ENCODE results near the gene IER3.
A peak's percentile ranks its signal among the peaks of the same experiment; 100 is the strongest.
"Not testable (repeated sequence)": the region's sequence is repeated elsewhere in the genome, so short reads cannot be mapped to it uniquely, and the experiment has no call there.

Gene IER3

GRCh38 chr6:30768634-30769087 is 24.3 kb upstream of the IER3 start:
- Histone ChIP-seq H3K4me1 (ENCODE audit: control insufficient read depth, insufficient read depth, low read length) (peaks cover 24% of the 10 kb centered on the region), H3K4me3 (ENCODE audit: low read depth, low read length) (no peak overlapping the region), H3K9me3 (ENCODE audit: control insufficient read depth, insufficient read depth, low read depth, low read length) (no peaks in the 10 kb centered on the region), H3K27ac (ENCODE audit: extremely low read depth, low read depth, low read length) (peak overlapping the region; percentile 72; the same call in 1 of the 2 replicates), H3K36me3 (ENCODE audit: control insufficient read depth in 2 of 2, insufficient read depth in 1 of 2, low read length in 2 of 2) (no peaks in the 10 kb centered on the region)
- ChIA-PET CTCF (interaction anchor here (0.6 to 2.1 kb wide), 11 partner anchors 13 to 637 kb away, joined by 3 to 8 read pairs (median 4); partner anchors contain the start of gene IER3), POLR2A (interaction anchor here (0.6 to 7.9 kb wide), 14 partner anchors 9 to 154 kb away, joined by 3 to 64 read pairs (median 8); partner anchors contain the start of genes IER3 and MDC1)
- no peak for TF ChIP-seq ZNF24 (tag by site-specific recombination; IDR thresholded peaks at IDR 0.05)
- TF ChIP-seq ZBTB20 (tag by site-specific recombination; IDR thresholded peaks at IDR 0.05), result peak; percentile 56; the same call in 1 of the 2 replicates
- TF ChIP-seq ZNF600 (tag by site-specific recombination; IDR thresholded peaks at IDR 0.05), result peak; percentile 91

DNA sequence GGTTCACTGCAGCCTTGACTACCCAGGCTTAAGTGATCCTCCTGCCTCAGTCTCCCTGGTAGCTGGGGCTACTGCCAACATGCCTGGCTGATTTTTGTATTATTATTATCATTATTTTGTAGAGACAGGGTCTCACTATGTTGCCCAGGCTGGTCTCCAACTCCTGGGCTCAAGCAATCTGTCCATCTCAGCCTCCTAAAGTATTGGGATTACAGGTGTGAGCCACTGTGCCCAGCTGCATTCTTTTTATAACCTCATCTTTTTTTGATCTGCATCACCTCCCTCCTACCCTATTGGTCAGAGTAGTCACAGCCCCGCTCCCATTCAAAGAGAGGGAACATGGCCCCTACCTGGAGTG is 23.6 kb upstream of the IER3 start:
- CTCF ChIA-PET, result interaction anchor here (0.6 to 2.1 kb wide), 6 partner anchors 9 to 637 kb away, joined by 3 to 7 read pairs (median 4); partner anchors contain the start of gene IER3
- no peaks in the 10 kb centered on the region for H3K36me3 ChIP-seq (ENCODE audit: control insufficient read depth in 2 of 2, insufficient read depth in 1 of 2, low read length in 2 of 2)
- TF ChIP-seq HOXA7 (CRISPR knock-in tag; IDR thresholded peaks at IDR 0.05; ENCODE audit: borderline replicate concordance) (no peak), ZNF121 (tag by site-specific recombination; IDR thresholded peaks at IDR 0.05) (peak; percentile 65; the same call in 1 of the 2 replicates)
- POLR2A ChIA-PET, result interaction anchor here (6.1 to 7.9 kb wide), 2 partner anchors 14 to 24 kb away, joined by 49 to 64 read pairs; partner anchors contain the start of gene IER3
- H3K4me3 ChIP-seq (ENCODE audit: low read depth, low read length), result no peak overlapping the region
- H3K9me3 ChIP-seq (ENCODE audit: control insufficient read depth, insufficient read depth, low read depth, low read length), result no peaks in the 10 kb centered on the region
- no peak overlapping the region for H3K27ac ChIP-seq (ENCODE audit: extremely low read depth, low read depth, low read length)
- H3K4me1 ChIP-seq (ENCODE audit: control insufficient read depth, insufficient read depth, low read length), result peaks cover 30% of the 10 kb centered on the region

DNA sequence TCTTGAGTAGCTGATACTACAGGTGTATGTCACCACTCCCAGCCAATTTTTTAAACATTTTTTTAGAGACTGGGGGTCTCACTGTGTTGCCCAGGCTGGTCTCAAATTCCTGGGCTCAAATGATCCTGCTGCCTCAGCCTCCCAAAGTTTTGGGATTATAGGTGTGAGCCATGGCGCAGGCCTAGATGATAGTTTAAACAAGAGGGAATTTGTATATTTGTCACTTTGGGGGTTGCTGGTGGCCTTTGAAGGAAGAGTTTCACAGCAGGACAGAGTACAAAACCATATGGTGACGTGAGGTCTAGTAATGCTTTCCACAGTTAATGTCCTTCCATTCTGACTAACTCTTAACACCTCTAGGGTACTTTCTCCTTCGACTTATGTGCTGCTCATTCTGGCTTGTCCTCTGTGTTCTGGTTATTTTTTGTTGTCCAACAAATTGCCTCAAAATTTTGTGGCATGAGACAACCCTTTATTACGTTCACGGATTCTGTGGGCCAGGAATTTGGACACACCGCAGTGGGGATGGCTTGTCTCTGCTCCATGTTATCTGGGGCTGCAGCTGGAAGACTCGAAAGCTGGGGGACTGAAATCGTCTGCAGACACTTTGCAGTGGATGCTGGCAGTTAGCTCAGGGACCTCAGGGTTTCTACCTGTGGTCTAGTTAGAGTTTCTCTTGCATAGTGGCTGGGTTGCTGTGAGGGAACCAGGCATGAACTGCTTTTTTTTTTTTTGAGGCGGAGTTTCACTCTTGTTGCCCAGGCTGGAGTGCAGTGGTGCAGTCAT is 23.0 kb upstream of the IER3 start:
- 0 out of 2 replicates have a peak, but pooled peaks have one; percentile 28 for TF ChIP-seq ZNF10 (tag by site-specific recombination; IDR thresholded peaks at IDR 0.05)
- no peak for TF ChIP-seq ZBTB1 (tag by site-specific recombination; IDR thresholded peaks at IDR 0.05)
- peak; percentile 77 for TF ChIP-seq ZNF121 (tag by site-specific recombination; IDR thresholded peaks at IDR 0.05)
- peak; percentile 33; the same call in 1 of the 2 replicates for TF ChIP-seq ZNF335 (tag by site-specific recombination; conservative IDR thresholded peaks at IDR 0.05)
- ChIA-PET POLR2A (interaction anchor here (1.0 to 7.9 kb wide), 5 partner anchors 14 to 37 kb away, joined by 3 to 64 read pairs (median 37); partner anchors contain the start of genes FLOT1 and IER3), CTCF (interaction anchor here (0.6 to 2.1 kb wide), 8 partner anchors 10 to 95 kb away, joined by 3 to 7 read pairs (median 4); partner anchors contain the start of gene DHX16)
- Histone ChIP-seq H3K4me3 (ENCODE audit: low read depth, low read length) (no peak overlapping the region), H3K27ac (ENCODE audit: extremely low read depth, low read depth, low read length) (no peak overlapping the region), H3K9me3 (ENCODE audit: control insufficient read depth, insufficient read depth, low read depth, low read length) (no peaks in the 10 kb centered on the region), H3K4me1 (ENCODE audit: control insufficient read depth, insufficient read depth, low read length) (peaks cover 30% of the 10 kb centered on the region), H3K36me3 (ENCODE audit: control insufficient read depth in 2 of 2, insufficient read depth in 1 of 2, low read length in 2 of 2) (no peaks in the 10 kb centered on the region)

- Histone ChIP-seq H3K27ac (ENCODE audit: extremely low read depth, low read depth, low read length) (no peak overlapping the region), H3K4me1 (ENCODE audit: control insufficient read depth, insufficient read depth, low read length) (peaks cover 30% of the 10 kb centered on the region), H3K36me3 (ENCODE audit: control insufficient read depth in 2 of 2, insufficient read depth in 1 of 2, low read length in 2 of 2) (no peaks in the 10 kb centered on the region), H3K4me3 (ENCODE audit: low read depth, low read length) (no peak overlapping the region), H3K9me3 (ENCODE audit: control insufficient read depth, insufficient read depth, low read depth, low read length) (no peaks in the 10 kb centered on the region)
- ChIA-PET POLR2A (interaction anchor here (1.0 to 7.9 kb wide), 4 partner anchors 14 to 36 kb away, joined by 3 to 64 read pairs (median 23); partner anchors contain the start of genes FLOT1 and IER3), CTCF (interaction anchor here (0.5 to 2.1 kb wide), 11 partner anchors 9 to 318 kb away, joined by 3 to 9 read pairs (median 4); partner anchors contain the start of gene DHX16)
- TF ChIP-seq ZNF211 (tag by site-specific recombination; IDR thresholded peaks at IDR 0.05; ENCODE audit: low read depth) (no peak), ZNF561 (tag by site-specific recombination; IDR thresholded peaks at IDR 0.05; ENCODE audit: borderline replicate concordance) (no peak), ZNF600 (tag by site-specific recombination; IDR thresholded peaks at IDR 0.05) (0 out of 2 replicates have a peak, but pooled peaks have one; percentile 50), PRDM1 (tag by site-specific recombination; IDR thresholded peaks at IDR 0.05) (0 out of 2 replicates have a peak, but pooled peaks have one; percentile 30)
These were observed 22.3 kb upstream of the IER3 start for GRCh38 chr6:30766461-30767157.

DNA sequence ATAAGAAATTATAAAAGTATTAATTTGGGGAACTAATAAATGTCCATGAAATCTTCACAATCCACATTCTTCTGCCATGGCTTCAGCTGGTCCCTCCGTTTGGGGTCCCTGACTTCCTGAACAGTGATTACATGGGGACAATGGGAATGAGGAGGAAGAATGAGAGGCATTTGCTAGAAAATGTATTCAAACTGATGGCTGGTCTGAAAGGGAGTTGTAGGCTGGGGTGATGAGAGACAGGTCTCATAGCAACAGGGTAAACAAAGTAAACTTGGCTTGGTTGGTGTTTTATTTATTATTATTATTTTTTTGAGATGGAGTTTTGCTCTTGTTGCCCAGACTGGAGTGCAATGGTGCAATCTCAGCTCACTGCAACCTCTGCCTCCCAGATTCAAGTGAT is 21.1 kb upstream of the IER3 start:
- CTCF ChIA-PET, result interaction anchor here (0.7 to 1.6 kb wide), 4 partner anchors 13 to 63 kb away, joined by 3 to 9 read pairs (median 4); no protein-coding TSS in a partner anchor
- H3K9me3 ChIP-seq (ENCODE audit: control insufficient read depth, insufficient read depth, low read depth, low read length); H3K36me3 ChIP-seq (ENCODE audit: control insufficient read depth in 2 of 2, insufficient read depth in 1 of 2, low read length in 2 of 2); H3K4me3 ChIP-seq (ENCODE audit: low read depth, low read length); H3K27ac ChIP-seq (ENCODE audit: extremely low read depth, low read depth, low read length): not testable (repeated sequence)
- POLR2A ChIA-PET, result interaction anchor here (1.9 to 4.2 kb wide), 2 partner anchors 13 to 22 kb away, joined by 9 to 37 read pairs; partner anchors contain the start of genes FLOT1 and IER3
- peaks cover 30% of the 10 kb centered on the region for H3K4me1 ChIP-seq (ENCODE audit: control insufficient read depth, insufficient read depth, low read length)
